Fibroblast of lung (primary cell): Measurements from ENCODE around the gene TMC6. TPM values are rescaled to one million over a fixed set of nuclear protein-coding genes. Genes with fewer than 3 reads are reported as not detected.

Experiments
- DNase-seq, 2 donors: peaks; one replicate each; pipeline versions ENCODE4 v3.0.0 to v3.0.0-alpha.2; 2010; ENCODE audit warnings: low read depth in 2 of 2
- H2AFZ ChIP-seq: 2 replicates; pipeline ENCODE4 v1.5.1; 2012; ENCODE audit warnings: low read length, control low read depth, inconsistent platforms
- H3K27ac ChIP-seq: 2 replicates; pipeline ENCODE4 v1.5.1; 2011; ENCODE audit warnings: low read length, control low read depth; ENCODE audit not compliant: insufficient read depth
- H3K27me3 ChIP-seq: 2 replicates; pipeline ENCODE4 v1.5.1; 2011; ENCODE audit warnings: mild to moderate bottlenecking, low read length; ENCODE audit not compliant: control insufficient read depth, insufficient read depth
- H3K36me3 ChIP-seq: 2 replicates; pipeline ENCODE4 v1.5.1; 2011; ENCODE audit warnings: low read length; ENCODE audit not compliant: control insufficient read depth, insufficient read depth
- H3K4me1 ChIP-seq: 2 replicates; pipeline ENCODE4 v1.5.1; 2011; ENCODE audit warnings: low read length; ENCODE audit not compliant: control insufficient read depth, insufficient read depth; ENCODE audit errors: extremely low read depth
- H3K4me2 ChIP-seq: 2 replicates; pipeline ENCODE4 v1.5.1; 2011; ENCODE audit warnings: low read length, control low read depth; ENCODE audit not compliant: insufficient read depth; ENCODE audit errors: extremely low read depth
- H3K4me3 ChIP-seq, 4 experiments: fragments of 200-600 bp in 1 of 4; sonication (generic) in 1 of 4; replicated peaks in 1 of 4; 2 replicates each; pipeline ENCODE4 v1.5.1; 2011 to 2016; ENCODE audit warnings: low read length in 4 of 4, low read depth in 3 of 4, mild to moderate bottlenecking in 3 of 4, control low read depth in 2 of 4, inconsistent platforms in 1 of 4, mixed read lengths in 1 of 4; ENCODE audit not compliant: insufficient read depth in 1 of 4; ENCODE audit errors: control extremely low read depth in 1 of 4
- H3K79me2 ChIP-seq: 2 replicates; pipeline ENCODE4 v1.5.1; 2012; ENCODE audit warnings: mild to moderate bottlenecking, low read length, inconsistent platforms; ENCODE audit not compliant: control insufficient read depth, insufficient read depth
- H3K9ac ChIP-seq: 2 replicates; pipeline ENCODE4 v1.5.1; 2011; ENCODE audit warnings: mild to moderate bottlenecking, low read length, control low read depth; ENCODE audit not compliant: insufficient read depth
- H3K9me3 ChIP-seq: 2 replicates; pipeline ENCODE4 v1.5.1; 2012; ENCODE audit warnings: low read depth, low read length; ENCODE audit not compliant: control insufficient read depth, insufficient read depth
- H4K20me1 ChIP-seq: 2 replicates; pipeline ENCODE4 v1.5.1; 2011; ENCODE audit warnings: low read length; ENCODE audit not compliant: control insufficient read depth, insufficient read depth; ENCODE audit errors: extremely low read depth
- CTCF ChIP-seq, 2 donors: IDR thresholded peaks in 1 of 2; conservative IDR thresholded peaks in 1 of 2; 1 replicate in 1 of 2; 2 replicates in 1 of 2; pipeline ENCODE4 v1.5.1; 2011 to 2012; ENCODE audit warnings: low read length in 2 of 2, control low read depth in 1 of 2, inconsistent platforms in 1 of 2, low read depth in 1 of 2, mild to moderate bottlenecking in 1 of 2
- EZH2 ChIP-seq: IDR thresholded peaks from 2 replicates; pipeline ENCODE4 v1.5.1; 2012; ENCODE audit warnings: low read length, control low read depth, mild to moderate bottlenecking; ENCODE audit errors: missing control alignments
- polyA plus RNA-seq, 2 donors: library from polyadenylated mRNA; depleted of rRNA in 1 of 2; stranded (reverse) in 1 of 2; unstranded in 1 of 2; fragments of >200 nt; gene quantifications; 2 replicates each; pipeline ENCODE4 v1.2.1, GENCODE V29; 2011 to 2012; ENCODE audit warnings: missing spikeins in 1 of 2
- total RNA-seq: library from RNA; depleted of rRNA; stranded (reverse); fragments of >200 nt; gene quantifications from 2 replicates; pipeline ENCODE4 v1.2.1, GENCODE V29; 2014

Gene TMC6
- total and polyA plus RNA-seq, 2 donors (not counting 1 experiment from before 2014, with no cell fraction given), result 0.17 to 1.3 TPM

- Histone ChIP-seq H3K27me3 (no peaks in the 10 kb centered on the region), H3K9ac (no peak overlapping the region), H3K4me3 (no peak overlapping the region), H3K79me2 (no peaks in the 10 kb centered on the region), H3K27ac (no peak overlapping the region), H3K9me3 (no peaks in the 10 kb centered on the region), H3K4me2 (no peak overlapping the region), H2AFZ (no peak overlapping the region), H3K4me1 (no peaks in the 10 kb centered on the region), H4K20me1 (no peaks in the 10 kb centered on the region), H3K36me3 (no peaks in the 10 kb centered on the region)
- no peak for DNase-seq
- TF ChIP-seq EZH2, result no peak
- no peak for TF ChIP-seq CTCF (conservative IDR thresholded peaks at IDR 0.05 in 1 of 2, IDR thresholded peaks at IDR 0.05 in 1 of 2; ENCODE audit: low read depth in 1 of 2, low read length in 2 of 2)
Observed at GRCh38 chr17:78064708-78065107, 63.8 kb downstream of the TMC6 start.

- Histone ChIP-seq H3K9me3 (no peaks in the 10 kb centered on the region), H4K20me1 (no peaks in the 10 kb centered on the region), H3K27me3 (no peaks in the 10 kb centered on the region), H3K4me1 (no peaks in the 10 kb centered on the region), H3K36me3 (no peaks in the 10 kb centered on the region), H3K4me2 (no peak overlapping the region), H3K4me3 (no peak overlapping the region), H2AFZ (no peak overlapping the region), H3K27ac (no peak overlapping the region), H3K79me2 (no peaks in the 10 kb centered on the region), H3K9ac (no peak overlapping the region)
- TF ChIP-seq EZH2, result no peak
- TF ChIP-seq CTCF (conservative IDR thresholded peaks at IDR 0.05 in 1 of 2, IDR thresholded peaks at IDR 0.05 in 1 of 2; ENCODE audit: low read depth in 1 of 2, low read length in 2 of 2), result no peak
- no peak for DNase-seq
Observed at GRCh38 chr17:78063489-78063888, 65.1 kb downstream of the TMC6 start.

- Histone ChIP-seq H3K9ac (no peak overlapping the region), H3K4me2 (no peak overlapping the region), H3K79me2 (no peaks in the 10 kb centered on the region), H3K36me3 (no peaks in the 10 kb centered on the region), H3K27me3 (no peaks in the 10 kb centered on the region), H3K9me3 (no peaks in the 10 kb centered on the region), H3K4me1 (no peaks in the 10 kb centered on the region), H3K4me3 (no peak overlapping the region), H3K27ac (no peak overlapping the region), H2AFZ (no peak overlapping the region), H4K20me1 (no peaks in the 10 kb centered on the region)
- TF ChIP-seq EZH2 (no peak), CTCF (conservative IDR thresholded peaks at IDR 0.05 in 1 of 2, IDR thresholded peaks at IDR 0.05 in 1 of 2; ENCODE audit: low read depth in 1 of 2, low read length in 2 of 2) (no peak)
- no peak for DNase-seq
Observed at GRCh38 chr17:78062596-78062995, 66.0 kb downstream of the TMC6 start.

Other genes with a start within 250 kb of the TMC6 start
- 3.1 and 4.6 TPM in 2 replicates for gene TNRC6C, start 170.1 kb downstream of the TMC6 start, total RNA-seq
- 2.1 and 3.9 TPM in 2 replicates for gene TNRC6C, start 170.1 kb downstream of the TMC6 start, polyA plus RNA-seq
- gene TMC8, start 2.0 kb upstream of the TMC6 start, total RNA-seq, result not detected in 2 replicates
- 0.02 TPM in 1 of 2 replicates, not detected in the other for gene TMC8, start 2.0 kb upstream of the TMC6 start, polyA plus RNA-seq
- not detected in 2 replicates for gene C17orf99, start 17.6 kb upstream of the TMC6 start, total RNA-seq
- gene C17orf99, start 17.6 kb upstream of the TMC6 start, polyA plus RNA-seq, result not detected in 2 replicates
- 9.5 and 15.5 TPM in 2 replicates for gene SYNGR2, start 39.8 kb upstream of the TMC6 start, total RNA-seq
- 23.8 and 25.0 TPM in 2 replicates for gene SYNGR2, start 39.8 kb upstream of the TMC6 start, polyA plus RNA-seq
- gene TK1, start 58.3 kb upstream of the TMC6 start, total RNA-seq, result 7.7 and 69.2 TPM in 2 replicates
- gene TK1, start 58.3 kb upstream of the TMC6 start, polyA plus RNA-seq, result 40.6 and 138 TPM in 2 replicates
- gene AFMID, start 58.6 kb upstream of the TMC6 start, total RNA-seq, result 24.1 and 29.2 TPM in 2 replicates
- gene AFMID, start 58.6 kb upstream of the TMC6 start, polyA plus RNA-seq, result 20.9 and 28.1 TPM in 2 replicates
- gene BIRC5, start 85.5 kb upstream of the TMC6 start, total RNA-seq, result 3.6 and 28.6 TPM in 2 replicates
- 11.1 and 55.0 TPM in 2 replicates for gene BIRC5, start 85.5 kb upstream of the TMC6 start, polyA plus RNA-seq
- gene TMEM235, start 102.9 kb upstream of the TMC6 start, total RNA-seq, result not detected in 2 replicates
- gene TMEM235, start 102.9 kb upstream of the TMC6 start, polyA plus RNA-seq, result not detected in 2 replicates
- 163 and 185 TPM in 2 replicates for gene SOCS3, start 231.3 kb upstream of the TMC6 start, total RNA-seq
- gene SOCS3, start 231.3 kb upstream of the TMC6 start, polyA plus RNA-seq, result 52.6 and 87.8 TPM in 2 replicates
- 29.8 and 34.5 TPM in 2 replicates for gene PGS1, start 249.9 kb upstream of the TMC6 start, total RNA-seq
- 21.7 and 22.4 TPM in 2 replicates for gene PGS1, start 249.9 kb upstream of the TMC6 start, polyA plus RNA-seq